ENCODE data around the gene TOB1. TPM values are rescaled to one million over a fixed set of nuclear protein-coding genes. Genes with fewer than 3 reads are reported as not detected.

Gene TOB1
- total RNA-seq, 1 donor from 2014 or later: 78.7 TPM

- no peak for TF ChIP-seq CTCF (IDR thresholded peaks at IDR 0.05; ENCODE audit: partially characterized antibody, unreplicated experiment)
- Mint-ChIP-seq H3K27me3 (ENCODE audit: unreplicated experiment) (peaks cover 6% of the 10 kb centered on the region), H3K9me3 (ENCODE audit: unreplicated experiment) (peaks cover 9% of the 10 kb centered on the region), H3K4me3 (ENCODE audit: unreplicated experiment) (no peak overlapping the region), H3K4me1 (ENCODE audit: low read depth, unreplicated experiment) (peaks cover 20% of the 10 kb centered on the region), H3K27ac (ENCODE audit: unreplicated experiment) (no peak overlapping the region), H3K36me3 (ENCODE audit: unreplicated experiment) (no peaks in the 10 kb centered on the region)
- DNase-seq: no peak
Measured at GRCh38 chr17:50844117-50844700, 21.9 kb downstream of the TOB1 start.

GRCh38 chr17:50843150-50843905, 22.8 kb downstream of the TOB1 start:
- Mint-ChIP-seq H3K9me3 (ENCODE audit: unreplicated experiment) (peaks cover 9% of the 10 kb centered on the region), H3K4me3 (ENCODE audit: unreplicated experiment) (no peak overlapping the region), H3K36me3 (ENCODE audit: unreplicated experiment) (no peaks in the 10 kb centered on the region), H3K27ac (ENCODE audit: unreplicated experiment) (no peak overlapping the region), H3K4me1 (ENCODE audit: low read depth, unreplicated experiment) (peaks cover 22% of the 10 kb centered on the region), H3K27me3 (ENCODE audit: unreplicated experiment) (peaks cover 5% of the 10 kb centered on the region)
- no peak for TF ChIP-seq CTCF (IDR thresholded peaks at IDR 0.05; ENCODE audit: partially characterized antibody, unreplicated experiment)
- no peak for DNase-seq

- DNase-seq: no peak
- Mint-ChIP-seq H3K27me3 (ENCODE audit: unreplicated experiment) (peaks cover 5% of the 10 kb centered on the region), H3K4me1 (ENCODE audit: low read depth, unreplicated experiment) (peaks cover 22% of the 10 kb centered on the region), H3K9me3 (ENCODE audit: unreplicated experiment) (peaks cover 7% of the 10 kb centered on the region), H3K27ac (ENCODE audit: unreplicated experiment) (no peak overlapping the region), H3K36me3 (ENCODE audit: unreplicated experiment) (no peaks in the 10 kb centered on the region), H3K4me3 (ENCODE audit: unreplicated experiment) (no peak overlapping the region)
- no peak for TF ChIP-seq CTCF (IDR thresholded peaks at IDR 0.05; ENCODE audit: partially characterized antibody, unreplicated experiment)
Measured at GRCh38 chr17:50842506-50843149, 23.5 kb downstream of the TOB1 start.

- TF ChIP-seq CTCF (IDR thresholded peaks at IDR 0.05; ENCODE audit: partially characterized antibody, unreplicated experiment): peak; percentile 63
- Mint-ChIP-seq H3K4me3 (ENCODE audit: unreplicated experiment) (no peak overlapping the region), H3K27ac (ENCODE audit: unreplicated experiment) (no peak overlapping the region), H3K27me3 (ENCODE audit: unreplicated experiment) (peaks cover 6% of the 10 kb centered on the region), H3K36me3 (ENCODE audit: unreplicated experiment) (no peaks in the 10 kb centered on the region), H3K9me3 (ENCODE audit: unreplicated experiment) (peaks cover 7% of the 10 kb centered on the region), H3K4me1 (ENCODE audit: low read depth, unreplicated experiment) (peaks cover 22% of the 10 kb centered on the region)
- peak; percentile 84 for DNase-seq
Measured at GRCh38 chr17:50841949-50842354, 24.2 kb downstream of the TOB1 start.

Data from glutamatergic neuron (in vitro differentiated cells).